Parathyroid adenoma (tissue), 2 donors: ENCODE data around the gene TUBA4A.

ENCODE experiments used
- H2AFZ ChIP-seq: fragments of 300-600 bp; sonication (generic); one replicate; pipeline ENCODE4 v1.7.0; 2017; ENCODE audit warnings: antibody characterized with exemption, mild to moderate bottlenecking
- H3K27ac ChIP-seq: fragments of 300-600 bp; sonication (generic); one replicate; pipeline ENCODE4 v1.7.0; 2017
- H3K27me3 ChIP-seq: fragments of 300-600 bp; sonication (generic); one replicate; pipeline ENCODE4 v1.7.0; 2017; ENCODE audit warnings: low read length; ENCODE audit not compliant: control insufficient read depth, insufficient read depth
- H3K36me3 ChIP-seq: fragments of 300-600 bp; sonication (generic); one replicate; pipeline ENCODE4 v1.7.0; 2017; ENCODE audit warnings: low read length; ENCODE audit not compliant: control insufficient read depth, insufficient read depth
- H3K4me1 ChIP-seq: fragments of 300-600 bp; sonication (generic); one replicate; pipeline ENCODE4 v1.7.0; 2017; ENCODE audit warnings: control low read depth
- H3K4me2 ChIP-seq: fragments of 300-600 bp; sonication (generic); one replicate; pipeline ENCODE4 v1.7.0; 2017; ENCODE audit warnings: low read length
- H3K4me3 ChIP-seq: fragments of 300-600 bp; sonication (generic); one replicate; pipeline ENCODE4 v1.7.0; 2017; ENCODE audit warnings: low read depth, low read length
- H3K79me2 ChIP-seq: fragments of 300-600 bp; sonication (generic); one replicate; pipeline ENCODE4 v1.7.0; 2017; ENCODE audit warnings: control low read depth
- H3K9ac ChIP-seq: fragments of 300-600 bp; sonication (generic); one replicate; pipeline ENCODE4 v1.7.0; 2017; ENCODE audit warnings: mild to moderate bottlenecking
- H3K9me3 ChIP-seq: fragments of 300-600 bp; sonication (generic); one replicate; pipeline ENCODE4 v1.7.0; 2017; ENCODE audit warnings: low read length; ENCODE audit not compliant: control insufficient read depth
- TF ChIP-seq, protein P1 (sequence below): fragments of 300-600 bp; sonication (generic); IDR thresholded peaks from one replicate; pipeline ENCODE4 v1.7.0; 2017; ENCODE audit warnings: antibody characterized with exemption, mild to moderate bottlenecking
- donor health status: primary hyperparathyroidism.

The TUBA4A gene

GRCh38 chr2:219294356-219295351, 40.9 kb upstream of the TUBA4A start:
- Histone ChIP-seq H3K9ac (no peak overlapping the region), H3K4me3 (peak overlapping the region; percentile 52), H3K79me2 (peaks cover 2% of the 10 kb centered on the region), H2AFZ (peak overlapping the region; percentile 79), H3K27ac (peak overlapping the region; percentile 5), H3K27me3 (no peaks in the 10 kb centered on the region), H3K4me2 (peak overlapping the region; percentile 68), H3K36me3 (no peaks in the 10 kb centered on the region), H3K4me1 (peaks cover 6% of the 10 kb centered on the region), H3K9me3 (no peaks in the 10 kb centered on the region)
- TF ChIP-seq, protein P1, sequence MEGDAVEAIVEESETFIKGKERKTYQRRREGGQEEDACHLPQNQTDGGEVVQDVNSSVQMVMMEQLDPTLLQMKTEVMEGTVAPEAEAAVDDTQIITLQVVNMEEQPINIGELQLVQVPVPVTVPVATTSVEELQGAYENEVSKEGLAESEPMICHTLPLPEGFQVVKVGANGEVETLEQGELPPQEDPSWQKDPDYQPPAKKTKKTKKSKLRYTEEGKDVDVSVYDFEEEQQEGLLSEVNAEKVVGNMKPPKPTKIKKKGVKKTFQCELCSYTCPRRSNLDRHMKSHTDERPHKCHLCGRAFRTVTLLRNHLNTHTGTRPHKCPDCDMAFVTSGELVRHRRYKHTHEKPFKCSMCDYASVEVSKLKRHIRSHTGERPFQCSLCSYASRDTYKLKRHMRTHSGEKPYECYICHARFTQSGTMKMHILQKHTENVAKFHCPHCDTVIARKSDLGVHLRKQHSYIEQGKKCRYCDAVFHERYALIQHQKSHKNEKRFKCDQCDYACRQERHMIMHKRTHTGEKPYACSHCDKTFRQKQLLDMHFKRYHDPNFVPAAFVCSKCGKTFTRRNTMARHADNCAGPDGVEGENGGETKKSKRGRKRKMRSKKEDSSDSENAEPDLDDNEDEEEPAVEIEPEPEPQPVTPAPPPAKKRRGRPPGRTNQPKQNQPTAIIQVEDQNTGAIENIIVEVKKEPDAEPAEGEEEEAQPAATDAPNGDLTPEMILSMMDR = peak; percentile 99

DNA sequence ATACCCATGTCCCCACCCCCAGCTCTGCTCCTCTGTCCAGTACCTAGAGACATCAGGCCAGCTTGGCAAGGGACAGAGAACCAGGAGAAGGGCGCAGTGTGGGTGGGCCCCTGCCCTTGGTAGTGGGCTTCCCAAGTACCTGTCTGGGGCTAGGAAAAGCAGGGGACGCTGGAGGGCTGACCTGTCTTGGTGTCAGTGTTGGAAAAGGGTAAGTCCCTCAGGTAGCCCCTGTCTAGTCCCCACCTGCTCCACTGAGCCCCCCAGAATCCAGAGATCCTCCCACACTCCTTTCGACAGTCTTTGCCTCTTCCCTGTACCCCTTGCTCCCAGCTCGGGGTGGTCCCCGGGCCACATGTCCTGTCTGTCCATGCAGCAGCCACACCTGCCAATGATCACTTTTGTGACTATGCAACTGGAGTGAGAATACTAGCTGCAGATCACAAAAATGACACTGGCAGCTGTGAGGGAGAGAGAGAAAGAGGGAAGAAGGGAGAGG, 40.1 kb upstream of the TUBA4A start:
- H3K9me3 ChIP-seq = no peaks in the 10 kb centered on the region
- no peaks in the 10 kb centered on the region for H3K27me3 ChIP-seq
- H3K36me3 ChIP-seq = no peaks in the 10 kb centered on the region
- TF ChIP-seq, protein P1 = no peak
- H3K4me1 ChIP-seq = peaks cover 6% of the 10 kb centered on the region
- H3K4me3 ChIP-seq = no peak overlapping the region
- H3K27ac ChIP-seq = no peak overlapping the region
- H3K9ac ChIP-seq = no peak overlapping the region
- no peak overlapping the region for H2AFZ ChIP-seq
- H3K79me2 ChIP-seq = peaks cover 2% of the 10 kb centered on the region
- no peak overlapping the region for H3K4me2 ChIP-seq

GRCh38 chr2:219292616-219293015, 38.9 kb upstream of the TUBA4A start:
- no peaks in the 10 kb centered on the region for H3K27me3 ChIP-seq
- H3K9ac ChIP-seq = no peak overlapping the region
- TF ChIP-seq, protein P1 = no peak

DNA sequence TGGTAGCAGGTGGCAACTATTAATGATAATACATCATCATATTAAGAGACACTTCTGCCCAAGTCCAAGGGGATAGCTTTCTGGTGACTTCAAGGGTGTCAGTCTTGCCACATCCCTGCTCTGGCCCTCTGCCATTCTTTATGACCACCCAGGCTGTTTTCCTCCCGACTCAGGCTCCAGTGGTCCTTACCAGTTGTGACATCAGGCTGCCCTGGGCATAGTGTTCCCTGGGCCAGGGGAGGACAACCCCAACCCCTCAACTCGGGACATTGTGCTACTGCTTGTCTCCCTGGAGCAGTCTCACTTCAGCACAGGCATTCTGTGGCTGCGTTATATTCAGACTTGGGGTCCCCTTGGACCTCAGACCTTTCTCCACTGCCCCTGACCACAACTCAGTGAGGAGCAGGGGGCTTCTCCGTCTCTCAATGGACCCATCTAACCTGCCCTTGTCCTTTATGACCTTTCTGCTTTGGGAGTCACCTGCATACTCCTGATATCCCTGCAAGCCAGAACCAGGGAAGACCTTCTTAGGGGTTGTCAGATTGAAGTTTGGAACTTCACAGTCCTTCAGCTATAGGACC, 38.3 kb upstream of the TUBA4A start:
- Histone ChIP-seq H3K4me1 (peaks cover 6% of the 10 kb centered on the region), H3K79me2 (no peaks in the 10 kb centered on the region), H3K9ac (no peak overlapping the region), H3K4me3 (no peak overlapping the region), H3K27me3 (no peaks in the 10 kb centered on the region), H3K27ac (no peak overlapping the region), H3K36me3 (no peaks in the 10 kb centered on the region), H2AFZ (no peak overlapping the region), H3K4me2 (no peak overlapping the region), H3K9me3 (no peaks in the 10 kb centered on the region)
- TF ChIP-seq, protein P1 = no peak

More at GRCh38 chr2:219292616-219293015, 38.9 kb upstream of the TUBA4A start:
- Histone ChIP-seq H3K36me3 (no peaks in the 10 kb centered on the region), H3K9me3 (no peaks in the 10 kb centered on the region), H3K4me3 (no peak overlapping the region), H3K4me1 (peaks cover 6% of the 10 kb centered on the region), H3K27ac (no peak overlapping the region), H3K79me2 (no peaks in the 10 kb centered on the region), H2AFZ (no peak overlapping the region), H3K4me2 (no peak overlapping the region)
